Activated T-helper 1 cell treated with anti-CD3 and anti-CD28 coated beads, Interleukin-12 subunit alpha, Interleukin-12 subunit beta, Interleukin-2, Interleukin-4 antibody, amounts not matched to agents 30 ng/mL and 10 ng/mL and 1 ng/mL, durations not matched to agents 14 hours and 24 hours and 36 hours (primary cell): ENCODE data around the gene PNN. TPM values are rescaled to one million over a fixed set of nuclear protein-coding genes. Genes with fewer than 3 reads are reported as not detected.
"Not testable (repeated sequence)": the region's sequence is repeated elsewhere in the genome, so short reads cannot be mapped to it uniquely, and the experiment has no call there.

Source experiments
- DNase-seq: peaks from one replicate; pipeline ENCODE4 v3.0.0; 2021; ENCODE audit warnings: low spot score
- H3K27ac Mint-ChIP-seq: one replicate; pipeline ENCODE4 v1.8.0; 2021; ENCODE audit warnings: mild to moderate bottlenecking, mixed read lengths
- H3K27me3 Mint-ChIP-seq: one replicate; pipeline ENCODE4 v1.8.0; 2022; ENCODE audit warnings: mild to moderate bottlenecking, moderate library complexity, mixed read lengths; ENCODE audit not compliant: insufficient read depth
- H3K36me3 Mint-ChIP-seq: one replicate; pipeline ENCODE4 v1.8.0; 2021; ENCODE audit warnings: low read depth, mixed read lengths
- H3K4me1 Mint-ChIP-seq: one replicate; pipeline ENCODE4 v1.8.0; 2021; ENCODE audit warnings: low read depth, mixed read lengths
- H3K4me3 Mint-ChIP-seq: one replicate; pipeline ENCODE4 v1.8.0; 2021; ENCODE audit warnings: mild to moderate bottlenecking, moderate library complexity, mixed read lengths
- H3K9me3 Mint-ChIP-seq: one replicate; pipeline ENCODE4 v1.8.0; 2021; ENCODE audit warnings: mixed read lengths
- intact Hi-C: fragments of 100-400 bp; cut with micrococcal nuclease; formaldehyde crosslinking; loops from one replicate; pipeline ENCODE4 v1.15.1; 2024
- total RNA-seq: library from RNA; stranded (reverse); gene quantifications from 2 replicates; pipeline ENCODE4 v1.2.3, GENCODE V29; 2022

The PNN gene
- total RNA-seq, 1 donor from 2014 or later: 111 TPM

- peak overlapping the region; percentile 52 for H3K27ac Mint-ChIP-seq
- H3K36me3 Mint-ChIP-seq: peaks cover 23% of the 10 kb centered on the region
- intact Hi-C loops: no loop called here
Measured at GRCh38 chr14:39168591-39168990, 6.5 kb upstream of the PNN start.

GRCh38 chr14:39169541-39169900 is 5.5 kb upstream of the PNN start:
- Mint-ChIP-seq H3K36me3 (peaks cover 18% of the 10 kb centered on the region), H3K4me1 (peaks cover 46% of the 10 kb centered on the region), H3K27ac (peak overlapping the region; percentile 80), H3K9me3 (no peaks in the 10 kb centered on the region), H3K27me3 (no peaks in the 10 kb centered on the region), H3K4me3 (peak overlapping the region; percentile 87)
- no peak for DNase-seq
- intact Hi-C loops: no loop called here

More at GRCh38 chr14:39168591-39168990, 6.5 kb upstream of the PNN start:
- DNase-seq: no peak
- H3K4me1 Mint-ChIP-seq: peaks cover 44% of the 10 kb centered on the region
- no peaks in the 10 kb centered on the region for H3K9me3 Mint-ChIP-seq
- H3K4me3 Mint-ChIP-seq: peak overlapping the region; percentile 87
- H3K27me3 Mint-ChIP-seq: no peaks in the 10 kb centered on the region

- peak overlapping the region; percentile 56 for H3K4me3 Mint-ChIP-seq
- peaks cover 32% of the 10 kb centered on the region for H3K4me1 Mint-ChIP-seq
- peak overlapping the region; percentile 40 for H3K27ac Mint-ChIP-seq
- peaks cover 26% of the 10 kb centered on the region for H3K36me3 Mint-ChIP-seq
- intact Hi-C loops: no loop called here
- DNase-seq: no peak
- H3K9me3 Mint-ChIP-seq: no peaks in the 10 kb centered on the region
- no peaks in the 10 kb centered on the region for H3K27me3 Mint-ChIP-seq
Measured at GRCh38 chr14:39173198-39173597, 1.9 kb upstream of the PNN start.

GRCh38 chr14:39175445-39176262 is 600 bp downstream of the PNN start:
- peak overlapping the region; percentile 94 for H3K4me3 Mint-ChIP-seq
- H3K27ac Mint-ChIP-seq: peak overlapping the region; percentile 95
- H3K27me3 Mint-ChIP-seq: no peaks in the 10 kb centered on the region
- DNase-seq: peak; percentile 22
- intact Hi-C loops: loop anchor here (1.0 kb wide), 7 partner anchors 8 to 257 kb away; partner anchors contain the start of genes FBXO33, GEMIN2 and SEC23A
- peaks cover 34% of the 10 kb centered on the region for H3K36me3 Mint-ChIP-seq
- H3K4me1 Mint-ChIP-seq: peaks cover 29% of the 10 kb centered on the region
- H3K9me3 Mint-ChIP-seq: no peaks in the 10 kb centered on the region

GRCh38 chr14:39176263-39177167 is 1.5 kb downstream of the PNN start:
- no peaks in the 10 kb centered on the region for H3K27me3 Mint-ChIP-seq
- no peak for DNase-seq
- H3K27ac Mint-ChIP-seq: peak overlapping the region; percentile 95
- H3K4me1 Mint-ChIP-seq: peaks cover 25% of the 10 kb centered on the region
- H3K4me3 Mint-ChIP-seq: peak overlapping the region; percentile 94
- H3K36me3 Mint-ChIP-seq: peaks cover 34% of the 10 kb centered on the region
- no peaks in the 10 kb centered on the region for H3K9me3 Mint-ChIP-seq
- intact Hi-C loops: no loop called here

GRCh38 chr14:39177168-39177545 is 2.1 kb downstream of the PNN start:
- no peaks in the 10 kb centered on the region for H3K27me3 Mint-ChIP-seq
- peak overlapping the region; percentile 75 for H3K4me3 Mint-ChIP-seq
- H3K9me3 Mint-ChIP-seq: no peaks in the 10 kb centered on the region
- DNase-seq: no peak
- H3K4me1 Mint-ChIP-seq: peaks cover 25% of the 10 kb centered on the region
- peaks cover 34% of the 10 kb centered on the region for H3K36me3 Mint-ChIP-seq
- intact Hi-C loops: no loop called here
- peak overlapping the region; percentile 45 for H3K27ac Mint-ChIP-seq

GRCh38 chr14:39179042-39179441 is 4.0 kb downstream of the PNN start:
- Mint-ChIP-seq H3K27me3 (no peaks in the 10 kb centered on the region), H3K27ac (no peak overlapping the region), H3K4me3 (no peak overlapping the region), H3K9me3 (no peaks in the 10 kb centered on the region), H3K36me3 (peaks cover 44% of the 10 kb centered on the region), H3K4me1 (peaks cover 23% of the 10 kb centered on the region)
- intact Hi-C loops: no loop called here
- no peak for DNase-seq

- no peak for DNase-seq
- Mint-ChIP-seq H3K27ac (no peak overlapping the region), H3K4me3 (no peak overlapping the region), H3K9me3 (no peaks in the 10 kb centered on the region), H3K4me1 (peaks cover 23% of the 10 kb centered on the region), H3K27me3 (no peaks in the 10 kb centered on the region), H3K36me3 (peaks cover 52% of the 10 kb centered on the region)
- intact Hi-C loops: no loop called here
Measured at GRCh38 chr14:39180553-39180952, 5.5 kb downstream of the PNN start.

- H3K9me3 Mint-ChIP-seq: no peaks in the 10 kb centered on the region
- peaks cover 48% of the 10 kb centered on the region for H3K36me3 Mint-ChIP-seq
- peaks cover 23% of the 10 kb centered on the region for H3K4me1 Mint-ChIP-seq
- no peak overlapping the region for H3K27ac Mint-ChIP-seq
- no peaks in the 10 kb centered on the region for H3K27me3 Mint-ChIP-seq
- intact Hi-C loops: no loop called here
- DNase-seq: no peak
- H3K4me3 Mint-ChIP-seq: no peak overlapping the region
Measured at GRCh38 chr14:39181026-39181692, 6.1 kb downstream of the PNN start.

- intact Hi-C loops: no loop called here
- H3K27me3 Mint-ChIP-seq: no peaks in the 10 kb centered on the region
- no peak for DNase-seq
- H3K27ac Mint-ChIP-seq: no peak overlapping the region
- no peaks in the 10 kb centered on the region for H3K9me3 Mint-ChIP-seq
- H3K4me1 Mint-ChIP-seq: peaks cover 20% of the 10 kb centered on the region
- H3K36me3 Mint-ChIP-seq: peaks cover 45% of the 10 kb centered on the region
- H3K4me3 Mint-ChIP-seq: no peak overlapping the region
Measured at GRCh38 chr14:39181693-39182047, 6.6 kb downstream of the PNN start.

GRCh38 chr14:39182770-39183684 is 8.0 kb downstream of the PNN start:
- H3K36me3 Mint-ChIP-seq: peaks cover 36% of the 10 kb centered on the region
- H3K27me3 Mint-ChIP-seq: no peaks in the 10 kb centered on the region
- no peak overlapping the region for H3K4me3 Mint-ChIP-seq
- intact Hi-C loops: loop anchor here (1.0 kb wide), 1 partner anchor 8 kb away; the partner anchor contains the start of gene PNN
- no peaks in the 10 kb centered on the region for H3K9me3 Mint-ChIP-seq
- H3K4me1 Mint-ChIP-seq: peaks cover 18% of the 10 kb centered on the region
- H3K27ac Mint-ChIP-seq: no peak overlapping the region
- DNase-seq: no peak

- Mint-ChIP-seq H3K4me1 (peaks cover 24% of the 10 kb centered on the region), H3K36me3 (peaks cover 39% of the 10 kb centered on the region)
- DNase-seq, H3K27ac Mint-ChIP-seq, H3K9me3 Mint-ChIP-seq, H3K4me3 Mint-ChIP-seq, H3K27me3 Mint-ChIP-seq: not testable (repeated sequence)
- intact Hi-C loops: loop anchor here (1.0 kb wide), 1 partner anchor 8 kb away; the partner anchor contains the start of gene PNN
Measured at GRCh38 chr14:39183685-39184003, 8.6 kb downstream of the PNN start.
